ENCODE results near the gene RNF212B.

DNA sequence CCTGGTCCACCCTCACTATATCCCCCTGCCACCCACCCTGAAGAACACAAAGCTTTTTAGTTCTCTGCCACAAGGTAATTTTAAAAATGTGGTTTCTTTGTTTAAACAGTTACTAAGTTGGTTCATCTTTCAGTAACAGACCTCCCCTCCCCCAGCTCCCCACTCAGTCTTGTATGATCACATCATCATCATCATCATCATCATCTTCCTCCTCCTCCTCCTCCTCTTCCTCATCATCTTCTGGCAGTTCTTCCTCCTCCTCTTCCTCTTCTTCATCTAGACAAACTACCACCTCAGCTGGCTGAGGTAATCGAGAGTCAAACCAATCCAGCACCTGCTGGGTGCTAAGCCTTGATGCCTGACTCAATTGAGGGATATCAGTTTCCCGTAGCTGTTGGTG lies 37.7 kb downstream of the RNF212B start:
- TF ChIP-seq, protein P1, sequence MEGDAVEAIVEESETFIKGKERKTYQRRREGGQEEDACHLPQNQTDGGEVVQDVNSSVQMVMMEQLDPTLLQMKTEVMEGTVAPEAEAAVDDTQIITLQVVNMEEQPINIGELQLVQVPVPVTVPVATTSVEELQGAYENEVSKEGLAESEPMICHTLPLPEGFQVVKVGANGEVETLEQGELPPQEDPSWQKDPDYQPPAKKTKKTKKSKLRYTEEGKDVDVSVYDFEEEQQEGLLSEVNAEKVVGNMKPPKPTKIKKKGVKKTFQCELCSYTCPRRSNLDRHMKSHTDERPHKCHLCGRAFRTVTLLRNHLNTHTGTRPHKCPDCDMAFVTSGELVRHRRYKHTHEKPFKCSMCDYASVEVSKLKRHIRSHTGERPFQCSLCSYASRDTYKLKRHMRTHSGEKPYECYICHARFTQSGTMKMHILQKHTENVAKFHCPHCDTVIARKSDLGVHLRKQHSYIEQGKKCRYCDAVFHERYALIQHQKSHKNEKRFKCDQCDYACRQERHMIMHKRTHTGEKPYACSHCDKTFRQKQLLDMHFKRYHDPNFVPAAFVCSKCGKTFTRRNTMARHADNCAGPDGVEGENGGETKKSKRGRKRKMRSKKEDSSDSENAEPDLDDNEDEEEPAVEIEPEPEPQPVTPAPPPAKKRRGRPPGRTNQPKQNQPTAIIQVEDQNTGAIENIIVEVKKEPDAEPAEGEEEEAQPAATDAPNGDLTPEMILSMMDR (IDR thresholded peaks at IDR 0.05): no peak
- TF ChIP-seq POLR2A (IDR thresholded peaks at IDR 0.05) (no peak), POLR2AphosphoS5 (IDR thresholded peaks at IDR 0.05) (no peak)

Data from gastroesophageal sphincter (tissue), 3 donors.